Measurements from ENCODE around the gene CACNB3. TPM values are rescaled to one million over a fixed set of nuclear protein-coding genes. Genes with fewer than 3 reads are reported as not detected.

CACNB3 gene
- total and polyA plus RNA-seq, 4 donors: 0.92 to 1.9 (median 1.2) TPM

GRCh38 chr12:48774516-48774915, 43.8 kb upstream of the CACNB3 start:
- H3K27me3 ChIP-seq (ENCODE audit: control insufficient read depth in 4 of 4, insufficient read depth in 4 of 4, low read length in 3 of 4): no peaks in the 10 kb centered on the region
- peaks cover 5 to 63% (median 32%) of the 10 kb centered on the region in 4 donors for H3K36me3 ChIP-seq (ENCODE audit: control insufficient read depth in 4 of 4, insufficient read depth in 3 of 4, low read depth in 1 of 4, low read length in 3 of 4)
- no peak for TF ChIP-seq HNF4G (IDR thresholded peaks at IDR 0.05)
- TF ChIP-seq SP1 (IDR thresholded peaks at IDR 0.05): no peak
- no peak for TF ChIP-seq YY1 (IDR thresholded peaks at IDR 0.05)
- no peak for TF ChIP-seq REST (IDR thresholded peaks at IDR 0.05)
- no peak for TF ChIP-seq FOXA2 (IDR thresholded peaks at IDR 0.05)
- 70% methylated on average over 2 of the region's 2 CpGs for WGBS
- H3K4me3 ChIP-seq (ENCODE audit: low read depth in 1 of 3, low read length in 3 of 3): no peak overlapping the region
- no peaks in the 10 kb centered on the region for H3K4me1 ChIP-seq (ENCODE audit: control insufficient read depth in 4 of 4, insufficient read depth in 4 of 4, low read length in 3 of 4)
- no peaks in the 10 kb centered on the region for H3K9me3 ChIP-seq (ENCODE audit: control insufficient read depth in 4 of 4, low read length in 3 of 4)
- no peak for DNase-seq (ENCODE audit: low spot score)
- H3K9ac ChIP-seq (ENCODE audit: low read depth in 1 of 2, low read length in 2 of 2): no peak overlapping the region
- H3K27ac ChIP-seq (ENCODE audit: low read depth in 1 of 2, low read length in 2 of 2): no peak overlapping the region

- Histone ChIP-seq H3K9ac (ENCODE audit: low read depth in 1 of 2, low read length in 2 of 2) (no peak overlapping the region), H3K9me3 (ENCODE audit: control insufficient read depth in 4 of 4, low read length in 3 of 4) (no peaks in the 10 kb centered on the region), H3K4me3 (ENCODE audit: low read depth in 1 of 3, low read length in 3 of 3) (no peak overlapping the region), H3K4me1 (ENCODE audit: control insufficient read depth in 4 of 4, insufficient read depth in 4 of 4, low read length in 3 of 4) (no peaks in the 10 kb centered on the region), H3K27me3 (ENCODE audit: control insufficient read depth in 4 of 4, insufficient read depth in 4 of 4, low read length in 3 of 4) (no peaks in the 10 kb centered on the region), H3K36me3 (ENCODE audit: control insufficient read depth in 4 of 4, insufficient read depth in 3 of 4, low read depth in 1 of 4, low read length in 3 of 4) (peaks cover 5 to 59% (median 32%) of the 10 kb centered on the region in 4 donors), H3K27ac (ENCODE audit: low read depth in 1 of 2, low read length in 2 of 2) (no peak overlapping the region)
- DNase-seq (ENCODE audit: low spot score): no peak
- 94% methylated on average over 8 of the region's 8 CpGs for WGBS
- TF ChIP-seq FOXA2 (IDR thresholded peaks at IDR 0.05): no peak
- no peak for TF ChIP-seq TAF1 (conservative IDR thresholded peaks at IDR 0.05)
- TF ChIP-seq YY1 (IDR thresholded peaks at IDR 0.05): no peak
- TF ChIP-seq HNF4A (conservative IDR thresholded peaks at IDR 0.05): no peak
- no peak for TF ChIP-seq NR2F2 (IDR thresholded peaks at IDR 0.05)
- TF ChIP-seq REST (IDR thresholded peaks at IDR 0.05): no peak
- TF ChIP-seq HNF4G (IDR thresholded peaks at IDR 0.05): no peak
- no peak for TF ChIP-seq JUND (IDR thresholded peaks at IDR 0.05)
- no peak for TF ChIP-seq EGR1 (IDR thresholded peaks at IDR 0.05; ENCODE audit: low read depth in 2 of 2)
- no peak for TF ChIP-seq GABPA (IDR thresholded peaks at IDR 0.05 in 1 of 2, conservative IDR thresholded peaks at IDR 0.05 in 1 of 2)
- no peak for TF ChIP-seq ZBTB33 (IDR thresholded peaks at IDR 0.05)
- no peak for TF ChIP-seq MAX (IDR thresholded peaks at IDR 0.05)
- no peak for TF ChIP-seq FOXA1 (IDR thresholded peaks at IDR 0.05)
- no peak for TF ChIP-seq RXRA (IDR thresholded peaks at IDR 0.05)
- TF ChIP-seq RAD21 (IDR thresholded peaks at IDR 0.05): no peak
- no peak for TF ChIP-seq SP1 (IDR thresholded peaks at IDR 0.05)
- no peak for TF ChIP-seq ATF3 (IDR thresholded peaks at IDR 0.05)
These were observed 43.0 kb upstream of the CACNB3 start for GRCh38 chr12:48775299-48775698.

Data from liver (tissue), 9 donors.